K562 (cell line): Measurements from ENCODE around the gene GABRB3. TPM values are rescaled to one million over a fixed set of nuclear protein-coding genes. Genes with fewer than 3 reads are reported as not detected.

Experiments used
- ATAC-seq: fragments of 200-7000 bp; cut with Tn5 transposase; 3 replicates; pipeline ENCODE4 v1.9.1; 2020; ENCODE audit warnings: moderate library complexity
- BruUV-seq: library from RNA; stranded (reverse); fragments of 400-500 nt; replicated peaks from 2 replicates; lab custom pipeline; 2021; lab: Mats Ljungman, UMichigan
- CTCF ChIA-PET: fragments of 300-600 bp; formaldehyde crosslinking; extraction: SDS; loops from one replicate; lab custom pipeline; 2021; ENCODE audit warnings: low intra/inter-chr PET ratio; lab: Yijun Ruan, JAX
- POLR2A ChIA-PET: fragments of 300-600, 350-650 bp; sonication (Branson Sonifier 250); formaldehyde crosslinking; extraction: SDS; loops from one replicate; lab custom pipeline; 2021; ENCODE audit warnings: antibody characterized with exemption, inconsistent platforms; lab: Yijun Ruan, JAX
- DNase-seq, 4 experiments: peaks; one replicate each; pipeline versions ENCODE4 v3.0.0 to v3.0.0-alpha.2; 2011 to 2018; ENCODE audit warnings: low spot score in 3 of 4, mixed read lengths in 3 of 4; ENCODE audit errors: extremely low read depth in 1 of 4
- FAIRE-seq: peaks from 2 replicates; lab custom pipeline; 2011; peaks lifted over from hg19 to GRCh38; lab: Jason Lieb, UNC
- H2AFZ ChIP-seq: 2 replicates; pipeline ENCODE4 v1.6.0; 2011; ENCODE audit warnings: low read depth, low read length, control low read depth, inconsistent platforms
- H3K27ac ChIP-seq: fragments of 200-600 bp; 3 replicates; pipeline ENCODE4 v1.8.0; 2011; ENCODE audit warnings: low read depth, mild to moderate bottlenecking, control low read depth, inconsistent platforms, low read length, moderate library complexity, mixed read lengths; ENCODE audit errors: extremely low read depth
- H3K27me3 ChIP-seq, 2 experiments: fragments of 300-600 bp in 1 of 2; 2 replicates in 1 of 2; 3 replicates in 1 of 2; pipeline versions ENCODE4 v1.6.0 to v1.8.0; 2011; ENCODE audit warnings: inconsistent platforms in 2 of 2, low read length in 2 of 2, mild to moderate bottlenecking in 1 of 2, mixed read lengths in 1 of 2, moderate library complexity in 1 of 2; ENCODE audit not compliant: control insufficient read depth in 2 of 2, insufficient read depth in 2 of 2
- H3K36me3 ChIP-seq: fragments of 300-600 bp; 3 replicates; pipeline ENCODE4 v1.8.0; 2011; ENCODE audit warnings: mild to moderate bottlenecking, low read length, inconsistent platforms; ENCODE audit not compliant: control insufficient read depth, insufficient read depth
- H3K4me1 ChIP-seq, 2 experiments: fragments of 200-600 bp in 1 of 2; replicated peaks in 1 of 2; 2 replicates in 1 of 2; 3 replicates in 1 of 2; pipeline versions ENCODE4 v1.5.1 to v1.8.0; 2011; ENCODE audit warnings: inconsistent platforms in 2 of 2, low read length in 2 of 2, mild to moderate bottlenecking in 1 of 2, mixed read lengths in 1 of 2, moderate library complexity in 1 of 2; ENCODE audit not compliant: control insufficient read depth in 2 of 2, insufficient read depth in 2 of 2
- H3K4me2 ChIP-seq: 2 replicates; pipeline ENCODE4 v1.6.1; 2011; ENCODE audit warnings: low read length, control low read depth, inconsistent platforms, mixed read lengths; ENCODE audit not compliant: insufficient read depth
- H3K4me3 ChIP-seq: fragments of 200-600 bp; sonication (generic), shearing (Covaris generic); 2 replicates; pipeline ENCODE4 v1.5.1; 2016; ENCODE audit warnings: control low read depth, inconsistent platforms
- H3K79me2 ChIP-seq: fragments of 200-600 bp; 3 replicates; pipeline ENCODE4 v1.8.0; 2011; ENCODE audit warnings: low read length, inconsistent platforms; ENCODE audit not compliant: control insufficient read depth, insufficient read depth
- H3K9ac ChIP-seq, 2 experiments: 2 replicates each; pipeline versions ENCODE4 v1.6.0 to v1.6.1; 2011; ENCODE audit warnings: low read depth in 2 of 2, low read length in 2 of 2, control low read depth in 1 of 2, inconsistent platforms in 1 of 2, mild to moderate bottlenecking in 1 of 2, mixed read lengths in 1 of 2; ENCODE audit not compliant: insufficient read depth in 1 of 2
- H3K9me1 ChIP-seq: one replicate; pipeline ENCODE4 v1.6.0; 2011; ENCODE audit warnings: inconsistent platforms, mild to moderate bottlenecking, low read length, moderate library complexity; ENCODE audit not compliant: control insufficient read depth, insufficient read depth
- H3K9me3 ChIP-seq: replicated peaks from 2 replicates; pipeline ENCODE4 v1.5.1; 2011; ENCODE audit warnings: low read depth, low read length, inconsistent platforms; ENCODE audit not compliant: control insufficient read depth, insufficient read depth
- H4K20me1 ChIP-seq: replicated peaks from 2 replicates; pipeline ENCODE4 v1.6.1; 2011; ENCODE audit warnings: low read length, inconsistent platforms, mixed read lengths; ENCODE audit not compliant: control insufficient read depth, insufficient read depth
- PHF20 ChIP-seq: fragments of 450-650 bp; IDR thresholded peaks from 2 replicates; pipeline ENCODE4 v1.6.1; 2018; ENCODE audit not compliant: partially characterized antibody
- RBBP5 ChIP-seq: fragments of 200-600 bp; sonication (generic); IDR thresholded peaks from 2 replicates; pipeline ENCODE4 v1.6.1; 2012; ENCODE audit warnings: borderline replicate concordance, mild to moderate bottlenecking, low read length, control low read depth, inconsistent platforms; ENCODE audit not compliant: insufficient read depth, poor library complexity, severe bottlenecking
- RBM39 ChIP-seq: fragments of 200-400 bp; formaldehyde crosslinking; optimal IDR thresholded peaks from 2 replicates; pipeline ENCODE3; 2018; ENCODE audit warnings: low read depth, low read length
- SREBF2 ChIP-seq: sonication (generic); formaldehyde crosslinking; IDR thresholded peaks from 2 replicates; pipeline ENCODE4 v1.4.0; 2020; ENCODE audit warnings: mild to moderate bottlenecking, missing genetic modification reagents
- TCF3 ChIP-seq: sonication (generic); formaldehyde crosslinking; IDR thresholded peaks from 2 replicates; pipeline ENCODE4 v1.4.0; 2020; ENCODE audit warnings: mild to moderate bottlenecking, missing genetic modification reagents
- U2AF1 ChIP-seq: fragments of 200-400 bp; formaldehyde crosslinking; optimal IDR thresholded peaks from 2 replicates; pipeline ENCODE3; 2017; ENCODE audit warnings: mild to moderate bottlenecking, low read depth, low read length, moderate library complexity
- WGBS: fragments of 100-300 bp; shearing (Covaris generic); methylation state at CpG from one replicate; pipeline ENCODE4 v1.1.6; 2016; ENCODE audit warnings: low coverage, mixed read lengths; ENCODE audit not compliant: insufficient coverage; ENCODE audit errors: missing lambda C conversion rate; 5-methylcytosine and 5-hydroxymethylcytosine counted together
- in situ Hi-C: fragments of 300-500 bp; cut with MboI; formaldehyde crosslinking; loops from 4 replicates; pipeline ENCODE4 v1.15.0; 2018; ENCODE audit warnings: inconsistent platforms, mixed read lengths
- intact Hi-C: fragments of 100-400 bp; cut with micrococcal nuclease; formaldehyde crosslinking; loops from 2 replicates; pipeline ENCODE4 v1.14.2; 2022
- polyA plus RNA-seq, 8 experiments: library from polyadenylated mRNA; depleted of rRNA in 4 of 8; stranded (reverse) in 5 of 8; unstranded in 3 of 8; fragments of >200 nt; fragmentation: Nextera tagmentation in 2 of 8; fragmentation: Illumina TruSeq in 1 of 8; extraction: Ambion mirVana in 2 of 8; extraction: Trizol in 1 of 8; gene quantifications; 2 replicates each; pipeline versions ENCODE4 v1.2.1 to v1.2.3, GENCODE V29; 2011 to 2014; ENCODE audit warnings: inconsistent platforms in 1 of 8, missing spikeins in 1 of 8
- total RNA-seq, 7 experiments: library from RNA; depleted of rRNA in 6 of 7; stranded (reverse); fragments of >200 nt in 6 of 7; fragmentation: Illumina TruSeq in 2 of 7; extraction: Trizol in 2 of 7; gene quantifications; 2 replicates each; pipeline versions ENCODE4 v1.2.1 to v1.2.3, GENCODE V29; 2011 to 2021; ENCODE audit warnings: low replicate concordance in 1 of 7
- TF ChIP-seq, protein P1 (sequence below): fragments of 450-650 bp; formaldehyde crosslinking; IDR thresholded peaks from 2 replicates; pipeline ENCODE4 v1.4.0; 2020; ENCODE audit warnings: mild to moderate bottlenecking, moderate library complexity
- TF ChIP-seq, protein P2 (sequence below): IDR thresholded peaks from 3 replicates; pipeline ENCODE4 v1.6.1; 2011; ENCODE audit warnings: borderline replicate concordance, mild to moderate bottlenecking; ENCODE audit not compliant: insufficient read length, insufficient read depth
- TF ChIP-seq, protein P3 (sequence below): sonication (generic); formaldehyde crosslinking; IDR thresholded peaks from 2 replicates; pipeline ENCODE4 v1.8.0; 2022; ENCODE audit warnings: mild to moderate bottlenecking, missing genetic modification reagents

The GABRB3 gene
- total and polyA plus RNA-seq, 9 of the 15 experiments (the other 6 are each of a cell fraction or from before 2014, with no cell fraction given): 0.09 to 1.4 (median 0.49) TPM

DNA sequence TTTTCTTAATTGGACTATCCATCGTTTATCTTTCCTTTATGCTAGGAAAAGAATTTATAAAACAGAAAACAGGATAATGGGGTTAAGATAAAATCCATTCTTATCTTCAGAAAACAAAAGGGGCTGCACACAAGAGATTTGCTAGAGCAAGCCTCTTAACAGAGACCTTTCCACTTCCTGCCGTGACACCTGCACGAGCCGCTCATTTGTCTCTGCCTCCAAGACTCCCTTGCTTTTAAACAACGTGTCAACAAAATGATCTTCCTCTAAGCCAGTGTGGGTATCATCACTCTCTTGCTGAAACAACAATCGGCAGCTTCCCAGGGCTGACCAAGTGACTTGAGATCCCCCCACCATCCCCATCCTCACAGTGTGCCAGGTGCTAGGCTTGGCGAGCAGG is 33.1 kb downstream of the GABRB3 start:
- Histone ChIP-seq H3K27ac (no peak overlapping the region), H3K9me1 (no peaks in the 10 kb centered on the region), H4K20me1 (no peaks in the 10 kb centered on the region), H3K9me3 (no peaks in the 10 kb centered on the region), H3K36me3 (no peaks in the 10 kb centered on the region), H3K27me3 (peaks cover 0 to 4% of the 10 kb centered on the region in 2 experiments; a peak in 1 of 5 replicates), H3K9ac (no peak overlapping the region), H3K4me3 (no peak overlapping the region), H3K79me2 (no peaks in the 10 kb centered on the region), H3K4me1 (no peaks in the 10 kb centered on the region), H3K4me2 (no peak overlapping the region), H2AFZ (no peak overlapping the region)
- in situ Hi-C loops (no loop called here), intact Hi-C loops (no loop called here)
- no peak for DNase-seq
- ATAC-seq: no peak
- TF ChIP-seq TCF3 (CRISPR knock-in tag): no peak
- TF ChIP-seq, protein P1, sequence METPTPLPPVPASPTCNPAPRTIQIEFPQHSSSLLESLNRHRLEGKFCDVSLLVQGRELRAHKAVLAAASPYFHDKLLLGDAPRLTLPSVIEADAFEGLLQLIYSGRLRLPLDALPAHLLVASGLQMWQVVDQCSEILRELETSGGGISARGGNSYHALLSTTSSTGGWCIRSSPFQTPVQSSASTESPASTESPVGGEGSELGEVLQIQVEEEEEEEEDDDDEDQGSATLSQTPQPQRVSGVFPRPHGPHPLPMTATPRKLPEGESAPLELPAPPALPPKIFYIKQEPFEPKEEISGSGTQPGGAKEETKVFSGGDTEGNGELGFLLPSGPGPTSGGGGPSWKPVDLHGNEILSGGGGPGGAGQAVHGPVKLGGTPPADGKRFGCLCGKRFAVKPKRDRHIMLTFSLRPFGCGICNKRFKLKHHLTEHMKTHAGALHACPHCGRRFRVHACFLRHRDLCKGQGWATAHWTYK (CRISPR knock-in tag): no peak
- no peak for FAIRE-seq
- ChIA-PET CTCF (no interaction called here), POLR2A (no interaction called here)
- 2% methylated on average over 7 of the region's 7 CpGs for WGBS
- no TSS peak for BruUV-seq

DNA sequence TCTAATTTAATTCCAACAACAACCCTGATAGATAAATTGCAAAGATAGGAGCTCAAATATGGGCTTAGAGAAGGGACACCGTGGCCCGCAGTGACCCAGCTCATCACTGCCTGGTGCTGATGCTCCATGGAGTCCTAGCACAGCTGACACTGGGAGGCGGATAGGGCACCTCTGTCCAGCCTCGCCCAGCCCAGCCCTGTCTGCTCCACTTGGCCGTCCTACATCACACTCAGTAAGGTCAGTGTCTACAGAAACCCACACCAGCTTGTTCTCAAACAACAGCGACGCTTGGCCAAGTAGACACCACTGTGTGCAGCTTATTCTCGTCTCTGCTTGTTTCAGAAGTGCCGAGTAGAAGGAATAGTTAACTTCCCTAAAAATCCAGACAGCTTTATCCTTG is 33.9 kb downstream of the GABRB3 start:
- peaks cover 0 to 4% of the 10 kb centered on the region in 2 experiments; a peak in 1 of 5 replicates for H3K27me3 ChIP-seq
- H4K20me1 ChIP-seq: no peaks in the 10 kb centered on the region
- no peak overlapping the region for H2AFZ ChIP-seq
- H3K4me3 ChIP-seq: no peak overlapping the region
- ChIA-PET POLR2A (no interaction called here), CTCF (no interaction called here)
- no peak for ATAC-seq
- BruUV-seq: no TSS peak
- H3K9me3 ChIP-seq: no peaks in the 10 kb centered on the region
- in situ Hi-C loops (no loop called here), intact Hi-C loops (no loop called here)
- no peak overlapping the region for H3K4me2 ChIP-seq
- DNase-seq: no peak
- FAIRE-seq: no peak
- no peaks in the 10 kb centered on the region for H3K79me2 ChIP-seq
- no peaks in the 10 kb centered on the region for H3K9me1 ChIP-seq
- H3K9ac ChIP-seq: no peak overlapping the region
- no peaks in the 10 kb centered on the region for H3K36me3 ChIP-seq
- H3K4me1 ChIP-seq: no peaks in the 10 kb centered on the region
- WGBS: 3% methylated on average over 7 of the region's 9 CpGs
- H3K27ac ChIP-seq: no peak overlapping the region
- TF ChIP-seq RBM39 (no peak), PHF20 (no peak), SREBF2 (CRISPR knock-in tag) (no peak), U2AF1 (no peak), RBBP5 (no peak)
- TF ChIP-seq, protein P2, sequence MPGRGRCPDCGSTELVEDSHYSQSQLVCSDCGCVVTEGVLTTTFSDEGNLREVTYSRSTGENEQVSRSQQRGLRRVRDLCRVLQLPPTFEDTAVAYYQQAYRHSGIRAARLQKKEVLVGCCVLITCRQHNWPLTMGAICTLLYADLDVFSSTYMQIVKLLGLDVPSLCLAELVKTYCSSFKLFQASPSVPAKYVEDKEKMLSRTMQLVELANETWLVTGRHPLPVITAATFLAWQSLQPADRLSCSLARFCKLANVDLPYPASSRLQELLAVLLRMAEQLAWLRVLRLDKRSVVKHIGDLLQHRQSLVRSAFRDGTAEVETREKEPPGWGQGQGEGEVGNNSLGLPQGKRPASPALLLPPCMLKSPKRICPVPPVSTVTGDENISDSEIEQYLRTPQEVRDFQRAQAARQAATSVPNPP: no peak
- TF ChIP-seq, protein P3, sequence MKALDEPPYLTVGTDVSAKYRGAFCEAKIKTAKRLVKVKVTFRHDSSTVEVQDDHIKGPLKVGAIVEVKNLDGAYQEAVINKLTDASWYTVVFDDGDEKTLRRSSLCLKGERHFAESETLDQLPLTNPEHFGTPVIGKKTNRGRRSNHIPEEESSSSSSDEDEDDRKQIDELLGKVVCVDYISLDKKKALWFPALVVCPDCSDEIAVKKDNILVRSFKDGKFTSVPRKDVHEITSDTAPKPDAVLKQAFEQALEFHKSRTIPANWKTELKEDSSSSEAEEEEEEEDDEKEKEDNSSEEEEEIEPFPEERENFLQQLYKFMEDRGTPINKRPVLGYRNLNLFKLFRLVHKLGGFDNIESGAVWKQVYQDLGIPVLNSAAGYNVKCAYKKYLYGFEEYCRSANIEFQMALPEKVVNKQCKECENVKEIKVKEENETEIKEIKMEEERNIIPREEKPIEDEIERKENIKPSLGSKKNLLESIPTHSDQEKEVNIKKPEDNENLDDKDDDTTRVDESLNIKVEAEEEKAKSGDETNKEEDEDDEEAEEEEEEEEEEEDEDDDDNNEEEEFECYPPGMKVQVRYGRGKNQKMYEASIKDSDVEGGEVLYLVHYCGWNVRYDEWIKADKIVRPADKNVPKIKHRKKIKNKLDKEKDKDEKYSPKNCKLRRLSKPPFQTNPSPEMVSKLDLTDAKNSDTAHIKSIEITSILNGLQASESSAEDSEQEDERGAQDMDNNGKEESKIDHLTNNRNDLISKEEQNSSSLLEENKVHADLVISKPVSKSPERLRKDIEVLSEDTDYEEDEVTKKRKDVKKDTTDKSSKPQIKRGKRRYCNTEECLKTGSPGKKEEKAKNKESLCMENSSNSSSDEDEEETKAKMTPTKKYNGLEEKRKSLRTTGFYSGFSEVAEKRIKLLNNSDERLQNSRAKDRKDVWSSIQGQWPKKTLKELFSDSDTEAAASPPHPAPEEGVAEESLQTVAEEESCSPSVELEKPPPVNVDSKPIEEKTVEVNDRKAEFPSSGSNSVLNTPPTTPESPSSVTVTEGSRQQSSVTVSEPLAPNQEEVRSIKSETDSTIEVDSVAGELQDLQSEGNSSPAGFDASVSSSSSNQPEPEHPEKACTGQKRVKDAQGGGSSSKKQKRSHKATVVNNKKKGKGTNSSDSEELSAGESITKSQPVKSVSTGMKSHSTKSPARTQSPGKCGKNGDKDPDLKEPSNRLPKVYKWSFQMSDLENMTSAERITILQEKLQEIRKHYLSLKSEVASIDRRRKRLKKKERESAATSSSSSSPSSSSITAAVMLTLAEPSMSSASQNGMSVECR (CRISPR knock-in tag): no peak
